ENCODE measurements around the gene ATAD3A. TPM values are rescaled to one million over a fixed set of nuclear protein-coding genes. Genes with fewer than 3 reads are reported as not detected.

The ATAD3A gene
- total RNA-seq, 2 donors from 2014 or later: 20.7 to 29.6 TPM

DNA sequence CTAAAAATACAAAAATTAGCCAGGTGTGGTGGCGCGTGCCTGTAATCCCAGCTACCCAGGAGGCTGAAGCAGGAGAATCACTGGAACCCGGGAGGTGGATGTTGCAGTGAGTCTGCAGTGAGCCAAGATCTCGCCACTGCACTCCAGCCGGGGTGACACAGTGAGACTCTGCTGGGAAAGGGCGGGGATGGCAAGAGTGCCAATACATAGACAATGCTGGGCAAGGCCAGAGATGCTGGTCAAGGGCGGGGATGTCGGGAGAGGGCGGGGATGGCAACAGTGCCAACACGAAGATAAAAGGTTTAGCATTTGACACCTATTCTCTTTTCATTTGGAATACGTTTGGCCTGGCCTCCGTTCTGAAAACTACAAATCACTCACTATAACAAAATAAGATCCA is 51.7 kb downstream of the ATAD3A start:
- ATAC-seq (peak; percentile 40), DNase-seq (no peak)
- intact Hi-C loops (cut with DNase I, micrococcal nuclease): no loop called here

DNA sequence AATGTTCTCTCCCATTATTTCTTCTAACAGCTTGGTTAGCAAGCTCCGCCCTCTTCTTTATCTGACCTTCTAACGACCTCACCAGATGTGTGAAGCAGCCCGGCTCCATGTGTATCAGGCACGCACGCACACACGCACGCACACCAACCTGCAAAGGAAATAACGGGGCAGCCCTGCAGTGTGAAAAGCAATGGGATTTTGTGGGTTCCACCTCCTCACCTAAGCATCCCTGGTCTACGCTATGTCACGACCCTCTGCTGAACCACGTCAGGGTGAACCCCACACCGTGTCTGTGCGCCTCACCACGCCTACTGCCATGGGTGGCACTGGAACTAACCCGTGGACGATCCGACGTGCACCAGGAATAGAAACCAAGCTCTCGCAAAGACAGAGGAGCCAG is 52.3 kb downstream of the ATAD3A start:
- DNase-seq (no peak), ATAC-seq (no peak)
- intact Hi-C loops (cut with DNase I, micrococcal nuclease): no loop called here

GRCh38 chr1:1565340-1565739 is 53.4 kb downstream of the ATAD3A start:
- intact Hi-C loops (cut with DNase I, micrococcal nuclease): no loop called here
- DNase-seq (no peak), ATAC-seq (no peak)

- intact Hi-C loops (cut with DNase I, micrococcal nuclease): no loop called here
- no peak for DNase-seq
- no peak for ATAC-seq
These were observed 55.4 kb downstream of the ATAD3A start for GRCh38 chr1:1567152-1567875.

DNA sequence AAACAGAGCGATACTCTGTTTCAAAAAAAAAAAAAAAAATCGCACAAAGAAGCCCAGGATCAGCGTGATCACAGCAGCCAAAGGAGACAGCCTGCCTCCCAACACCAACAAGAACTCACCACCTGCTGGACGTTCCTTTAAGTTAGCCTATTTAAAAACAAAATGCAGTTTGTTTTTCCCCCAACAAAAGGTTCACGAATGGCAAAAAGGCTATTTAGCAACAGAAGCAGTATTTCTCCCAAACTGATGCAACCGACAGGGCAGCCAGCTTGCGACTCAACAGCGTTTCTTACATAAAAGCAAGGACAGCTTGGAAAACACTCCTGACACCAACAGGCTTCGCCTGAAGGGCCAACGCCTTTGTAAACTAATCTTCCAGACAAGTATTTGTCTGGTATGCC is 55.9 kb downstream of the ATAD3A start:
- intact Hi-C loops (cut with DNase I, micrococcal nuclease): no loop called here
- ATAC-seq: no peak
- DNase-seq: no peak

- intact Hi-C loops (cut with DNase I, micrococcal nuclease): no loop called here
- ATAC-seq (no peak), DNase-seq (no peak)
These were observed 57.4 kb downstream of the ATAD3A start for GRCh38 chr1:1569341-1569740.

DNA sequence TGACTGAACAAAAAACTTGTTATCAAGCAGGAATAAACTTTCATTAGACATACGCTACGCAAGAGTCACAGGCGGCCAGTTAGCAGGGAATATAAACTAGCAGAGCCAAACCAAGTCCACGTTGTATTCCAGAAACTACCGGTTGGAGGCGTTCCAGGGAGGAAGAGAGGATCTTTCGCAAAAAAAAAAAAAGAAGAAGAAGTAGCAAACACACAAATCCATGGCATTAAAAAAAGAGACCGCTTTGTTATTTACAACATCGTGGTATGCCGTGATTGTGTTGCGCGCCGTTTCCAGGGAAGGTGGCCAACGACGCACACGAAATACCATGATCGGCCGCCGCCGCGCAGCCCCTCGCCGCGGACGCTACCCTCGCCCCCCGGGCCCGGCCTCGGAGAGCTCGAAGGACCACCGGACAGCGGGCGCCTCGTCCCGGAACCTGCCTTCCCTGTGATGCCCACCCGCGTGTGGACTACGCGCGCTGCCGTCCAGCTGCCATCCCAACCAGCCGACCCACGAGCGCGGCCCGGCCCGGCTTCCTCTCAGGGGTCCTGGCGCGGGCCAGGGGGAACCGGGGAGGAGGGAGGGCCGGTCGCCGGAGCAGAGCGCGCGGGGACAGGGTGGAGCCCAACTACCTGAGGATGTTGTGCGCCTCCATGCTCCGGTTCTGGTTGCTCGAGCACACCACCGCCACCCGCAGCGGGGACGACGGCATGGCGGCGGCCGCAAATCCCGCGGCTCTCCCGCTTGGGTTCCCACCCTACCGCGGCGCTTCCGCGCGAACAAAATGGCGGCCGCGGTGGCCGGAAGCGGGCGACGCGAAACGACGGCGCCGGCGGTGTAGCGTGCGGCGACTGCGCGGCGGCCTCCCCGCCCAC is 62.1 kb downstream of the ATAD3A start:
- ATAC-seq: peak; percentile 61
- DNase-seq: peak in 1 of 2 donors; percentile 72
- intact Hi-C loops (cut with DNase I, micrococcal nuclease): no loop called here

DNA sequence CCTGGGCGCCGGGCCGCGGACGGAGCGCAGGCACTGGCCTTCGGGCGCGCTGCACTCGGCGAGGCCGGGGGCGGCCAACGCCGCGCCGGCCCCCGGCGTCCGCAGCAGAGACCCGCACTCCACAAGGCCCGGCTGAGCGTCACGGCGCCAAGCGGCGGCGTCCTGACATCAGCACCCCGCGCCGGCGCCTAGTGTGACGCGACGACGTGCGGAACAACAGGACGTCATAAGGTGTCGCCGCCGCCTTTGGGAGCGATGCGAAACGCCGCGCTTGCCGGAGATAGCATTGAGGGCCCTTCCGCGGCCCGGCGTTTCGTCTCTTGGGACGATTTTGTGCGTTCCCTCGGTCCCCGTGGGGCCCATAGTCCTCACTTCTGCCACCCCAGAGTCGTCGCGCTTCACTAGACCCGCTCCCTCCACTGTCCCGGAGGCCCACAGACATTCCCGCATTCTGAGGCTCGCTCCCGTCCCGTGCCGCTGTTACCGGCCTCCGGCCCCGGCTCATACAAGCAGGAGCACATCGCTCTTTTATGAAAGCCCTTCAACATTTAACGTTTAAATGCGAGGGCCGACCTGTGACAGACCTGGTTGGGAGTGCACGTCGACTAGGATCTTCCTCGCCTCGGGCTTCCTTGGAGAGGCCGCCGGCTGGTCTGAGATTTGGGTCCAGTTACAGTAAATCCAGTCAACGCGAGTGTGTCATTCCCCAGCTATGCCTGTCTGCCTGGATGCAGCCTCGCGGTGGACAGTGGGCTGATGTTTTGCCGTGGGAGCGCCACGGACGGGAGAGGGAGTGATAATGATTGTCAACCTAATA is 63.0 kb downstream of the ATAD3A start, which contains the start of gene SSU72:
Gene SSU72 (minus strand): TSS at position 143 of the 817 bp plus-strand sequence. CDS start 306 bp downstream, outside the sequence.
- ATAC-seq: peak; percentile 85
- peak; percentile 92 to 97 for DNase-seq
- intact Hi-C loops (cut with DNase I, micrococcal nuclease): no loop called here

DNA sequence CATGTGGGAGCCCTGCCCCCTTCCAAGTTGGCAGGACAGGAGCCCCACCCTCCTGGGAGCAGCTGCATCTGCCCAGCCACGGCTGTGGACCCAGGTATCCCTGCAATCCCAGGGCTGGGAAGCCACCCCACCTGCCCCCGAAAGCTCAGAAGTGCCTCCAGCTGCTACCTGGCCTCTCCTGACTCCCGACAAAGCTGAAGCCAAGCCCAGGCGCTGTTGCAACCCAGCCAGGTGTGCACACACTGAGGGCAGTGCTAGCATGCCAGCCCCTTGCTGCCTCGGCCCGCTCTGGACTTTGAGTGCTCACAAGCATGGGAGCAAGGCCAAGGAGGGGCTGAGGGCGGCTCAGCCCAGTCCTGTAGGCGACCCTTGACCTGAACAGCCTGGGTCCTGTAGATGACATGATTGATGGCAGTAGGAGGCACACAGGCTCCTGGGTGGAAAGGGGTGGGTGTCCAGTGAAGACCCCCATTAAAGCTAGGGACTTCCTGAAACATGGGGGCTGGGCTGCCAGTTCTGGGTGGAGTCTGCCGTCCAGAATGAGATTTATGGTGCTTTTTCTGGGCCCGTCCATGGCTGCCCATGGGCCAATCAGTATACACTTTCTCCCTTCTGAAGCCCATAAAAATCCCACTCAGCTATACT is 65.5 kb downstream of the ATAD3A start:
- peak; percentile 47 for ATAC-seq

DNA sequence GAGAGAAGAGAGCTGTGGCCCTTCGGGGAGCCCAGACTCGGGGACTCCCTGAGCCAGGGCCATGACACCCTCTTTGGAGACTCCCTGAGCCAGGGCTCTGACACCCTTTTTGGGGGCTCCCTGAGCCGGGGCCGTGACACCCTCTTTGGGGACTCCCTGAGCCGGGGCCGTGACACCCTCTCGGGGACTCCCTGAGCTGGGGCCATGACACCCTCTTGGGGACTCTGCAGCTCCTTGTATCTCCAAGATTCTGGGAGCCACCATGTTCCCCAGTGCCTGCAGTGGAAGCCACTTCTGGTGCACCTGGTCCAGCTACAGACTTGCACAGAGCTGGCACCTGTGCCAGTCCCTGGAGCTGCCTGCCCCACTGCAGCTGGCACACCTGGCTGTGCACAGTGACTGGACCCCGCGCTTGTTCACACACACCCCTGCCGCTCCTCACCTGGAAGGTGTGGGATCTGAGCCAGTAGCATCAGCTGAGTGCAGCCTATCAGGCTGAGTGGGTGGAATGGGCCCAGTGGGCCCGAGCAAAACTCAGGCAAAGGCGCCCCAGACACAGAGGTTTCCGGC is 66.5 kb downstream of the ATAD3A start:
- intact Hi-C loops (cut with DNase I, micrococcal nuclease): no loop called here
- ATAC-seq: no peak
- DNase-seq: no peak

More for the DNA sequence above, 65.5 kb downstream of the ATAD3A start:
- peak in 1 of 2 donors; percentile 40 for DNase-seq
- intact Hi-C loops (cut with DNase I, micrococcal nuclease): no loop called here

GRCh38 chr1:1582585-1583346 is 70.8 kb downstream of the ATAD3A start:
- intact Hi-C loops (cut with DNase I, micrococcal nuclease): no loop called here
- ATAC-seq: no peak
- DNase-seq: no peak

- no peak for DNase-seq
- ATAC-seq: no peak
- intact Hi-C loops (cut with DNase I, micrococcal nuclease): no loop called here
These were observed 71.5 kb downstream of the ATAD3A start for GRCh38 chr1:1583347-1584010.

Other genes starting within 250 kb of the ATAD3A start
- gene UBE2J2, start 238.3 kb upstream of the ATAD3A start, total RNA-seq: 10 to 100 TPM; 46.3 to 56.3 TPM
- gene SCNN1D, start 231.7 kb upstream of the ATAD3A start, total RNA-seq: 1 to 10 TPM; 1.5 to 1.6 TPM
- 10 to 100 TPM; 49.2 to 58.7 TPM for gene ACAP3, start 204.2 kb upstream of the ATAD3A start, total RNA-seq
- 10 to 100 TPM; 15.5 to 18.7 TPM for gene PUSL1, start 203.6 kb upstream of the ATAD3A start, total RNA-seq
- 10 to 100 TPM; 80.6 to 94.2 TPM for gene INTS11, start 187.5 kb upstream of the ATAD3A start, total RNA-seq
- gene CPTP, start 187.4 kb upstream of the ATAD3A start, total RNA-seq: 10 to 100 TPM; 67.3 to 86.7 TPM
- gene TAS1R3, start 180.9 kb upstream of the ATAD3A start, total RNA-seq: under 1 TPM; 0.67 to 0.89 TPM
- gene DVL1, start 162.7 kb upstream of the ATAD3A start, total RNA-seq: 10 to 100 TPM; 57.2 to 69.0 TPM
- 10 to 100 TPM in 1 of 2 donors, 1 to 10 TPM in 1; 8.5 to 20.7 TPM for gene MXRA8, start 153.6 kb upstream of the ATAD3A start, total RNA-seq
- 100 to 1,000 TPM; 175 to 212 TPM for gene AURKAIP1, start 137.0 kb upstream of the ATAD3A start, total RNA-seq
- gene CCNL2, start 112.8 kb upstream of the ATAD3A start, total RNA-seq: 100 to 1,000 TPM; 115 to 129 TPM
- gene MRPL20, start 104.9 kb upstream of the ATAD3A start, total RNA-seq: 10 to 100 TPM; 82.1 to 96.7 TPM
- 1 to 10 TPM in 1 of 2 donors, under 1 TPM in 1; 0.76 to 2.7 TPM for gene ANKRD65, start 90.9 kb upstream of the ATAD3A start, total RNA-seq
- 10 to 100 TPM; 40.1 to 81.5 TPM for gene VWA1, start 76.5 kb upstream of the ATAD3A start, total RNA-seq
- under 1 TPM; 0.49 to 0.87 TPM for gene ATAD3C, start 62.5 kb upstream of the ATAD3A start, total RNA-seq
- gene ATAD3B, start 40.4 kb upstream of the ATAD3A start, total RNA-seq: 10 to 100 TPM; 15.2 to 16.4 TPM
- gene TMEM240, start 28.5 kb downstream of the ATAD3A start, total RNA-seq: 1 to 10 TPM in 1 of 2 donors, under 1 TPM in 1; 0.67 to 2.6 TPM
- 100 to 1,000 TPM; 118 to 130 TPM for gene SSU72, start 62.7 kb downstream of the ATAD3A start, total RNA-seq
- 1 to 10 TPM; 3.1 to 3.3 TPM for gene FNDC10, start 88.0 kb downstream of the ATAD3A start, total RNA-seq
- 10 to 100 TPM; 84.8 to 86.1 TPM for gene MIB2, start 103.3 kb downstream of the ATAD3A start, total RNA-seq
- gene MMP23B, start 120.0 kb downstream of the ATAD3A start, total RNA-seq: 1 to 10 TPM; 1.2 to 7.2 TPM
- gene CDK11B, start 146.8 kb downstream of the ATAD3A start, total RNA-seq: 10 to 100 TPM; 29.6 to 37.0 TPM
- 10 to 100 TPM; 39.0 to 57.0 TPM for gene SLC35E2B, start 180.6 kb downstream of the ATAD3A start, total RNA-seq
- gene CDK11A, start 212.2 kb downstream of the ATAD3A start, total RNA-seq: 10 to 100 TPM; 66.4 to 72.3 TPM

Measured in left colon (tissue), 2 donors.